ENCODE data around the gene TMEM123.

Gene TMEM123

DNA sequence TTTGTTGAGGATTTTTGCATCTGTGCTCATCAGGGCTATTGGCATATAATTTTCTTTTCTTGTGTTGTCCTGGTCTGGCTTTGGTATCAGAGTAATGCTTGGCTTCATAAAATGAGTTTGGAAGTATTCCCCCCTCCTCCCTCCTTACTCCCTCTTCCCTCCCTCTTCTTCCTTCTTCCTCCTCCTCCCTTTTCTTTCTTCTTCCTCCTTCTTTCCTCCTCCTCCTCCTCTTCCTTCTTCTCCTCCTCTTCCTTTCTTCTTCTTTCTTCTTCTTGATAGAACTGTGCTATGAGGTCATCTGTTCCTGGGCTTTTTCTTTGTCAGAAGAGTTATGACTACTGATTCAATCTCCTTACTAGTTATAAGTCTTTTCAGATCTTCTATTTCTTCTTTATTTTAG is 95.4 kb downstream of the TMEM123 start:
- no peak for DNase-seq
- TF ChIP-seq, protein P1, sequence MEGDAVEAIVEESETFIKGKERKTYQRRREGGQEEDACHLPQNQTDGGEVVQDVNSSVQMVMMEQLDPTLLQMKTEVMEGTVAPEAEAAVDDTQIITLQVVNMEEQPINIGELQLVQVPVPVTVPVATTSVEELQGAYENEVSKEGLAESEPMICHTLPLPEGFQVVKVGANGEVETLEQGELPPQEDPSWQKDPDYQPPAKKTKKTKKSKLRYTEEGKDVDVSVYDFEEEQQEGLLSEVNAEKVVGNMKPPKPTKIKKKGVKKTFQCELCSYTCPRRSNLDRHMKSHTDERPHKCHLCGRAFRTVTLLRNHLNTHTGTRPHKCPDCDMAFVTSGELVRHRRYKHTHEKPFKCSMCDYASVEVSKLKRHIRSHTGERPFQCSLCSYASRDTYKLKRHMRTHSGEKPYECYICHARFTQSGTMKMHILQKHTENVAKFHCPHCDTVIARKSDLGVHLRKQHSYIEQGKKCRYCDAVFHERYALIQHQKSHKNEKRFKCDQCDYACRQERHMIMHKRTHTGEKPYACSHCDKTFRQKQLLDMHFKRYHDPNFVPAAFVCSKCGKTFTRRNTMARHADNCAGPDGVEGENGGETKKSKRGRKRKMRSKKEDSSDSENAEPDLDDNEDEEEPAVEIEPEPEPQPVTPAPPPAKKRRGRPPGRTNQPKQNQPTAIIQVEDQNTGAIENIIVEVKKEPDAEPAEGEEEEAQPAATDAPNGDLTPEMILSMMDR (IDR thresholded peaks at IDR 0.05; ENCODE audit: low read depth, low read length), result no peak
- Histone ChIP-seq H3K36me3 (peaks cover 14% of the 10 kb centered on the region), H3K4me3 (ENCODE audit: low read depth, low read length) (no peak overlapping the region), H3K9me3 (no peaks in the 10 kb centered on the region), H3K4me1 (no peaks in the 10 kb centered on the region), H3K27me3 (no peaks in the 10 kb centered on the region)

DNA sequence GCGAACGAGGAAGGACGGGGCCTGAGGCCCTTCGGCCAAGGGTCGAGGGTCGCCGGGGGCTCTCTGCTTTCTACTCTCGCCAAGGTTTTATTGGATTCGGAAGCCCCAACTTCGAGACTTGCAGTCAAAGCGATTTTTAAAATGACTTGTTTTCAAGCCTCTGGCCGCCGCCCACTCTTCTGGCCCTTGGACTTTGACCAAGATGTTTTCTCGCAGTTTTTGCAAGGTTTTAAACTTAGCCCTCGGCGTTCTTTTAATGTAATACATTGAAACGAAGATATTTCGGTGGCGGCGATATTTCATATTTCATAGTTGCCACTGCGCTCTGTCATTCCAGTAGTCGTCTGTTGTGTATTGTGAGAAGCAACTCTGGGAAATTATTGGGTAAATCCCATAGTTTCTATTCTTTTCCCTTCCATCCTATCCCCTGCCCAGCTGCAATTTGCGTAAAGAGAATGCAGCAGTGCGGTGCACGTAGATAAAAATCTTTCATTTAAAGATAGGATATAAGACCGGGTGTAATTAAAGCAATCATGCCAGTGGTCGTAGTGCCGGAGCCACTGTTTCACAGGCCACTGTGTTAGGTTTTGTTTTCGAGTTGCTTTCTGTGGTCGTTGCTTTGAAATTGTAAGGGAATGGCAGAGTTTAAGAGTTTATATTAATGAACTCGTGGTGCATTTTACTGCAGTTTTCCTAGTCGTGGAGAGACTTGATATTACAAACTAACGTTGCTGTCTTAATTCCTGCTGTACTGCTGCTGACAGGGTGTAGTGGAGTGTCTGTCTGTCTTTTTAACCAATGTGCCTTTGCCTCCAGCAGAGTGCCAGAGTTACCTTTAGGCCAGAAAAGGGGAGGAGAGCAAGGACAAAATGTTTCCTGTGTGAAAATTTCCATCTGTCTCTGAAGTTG is 104.8 kb downstream of the TMEM123 start:
- H3K4me1 ChIP-seq, result 0 out of 2 replicates have a peak, but pooled peaks cover 3% of the 10 kb centered on the region
- H3K4me3 ChIP-seq (ENCODE audit: low read depth, low read length), result peak overlapping the region; percentile 91
- no peaks in the 10 kb centered on the region for H3K9me3 ChIP-seq
- H3K27me3 ChIP-seq, result no peaks in the 10 kb centered on the region
- TF ChIP-seq, protein P1 (IDR thresholded peaks at IDR 0.05; ENCODE audit: low read depth, low read length), result 0 out of 2 replicates have a peak, but pooled peaks have one; percentile 6
- peaks cover 10% of the 10 kb centered on the region for H3K36me3 ChIP-seq
- no peak for DNase-seq

DNA sequence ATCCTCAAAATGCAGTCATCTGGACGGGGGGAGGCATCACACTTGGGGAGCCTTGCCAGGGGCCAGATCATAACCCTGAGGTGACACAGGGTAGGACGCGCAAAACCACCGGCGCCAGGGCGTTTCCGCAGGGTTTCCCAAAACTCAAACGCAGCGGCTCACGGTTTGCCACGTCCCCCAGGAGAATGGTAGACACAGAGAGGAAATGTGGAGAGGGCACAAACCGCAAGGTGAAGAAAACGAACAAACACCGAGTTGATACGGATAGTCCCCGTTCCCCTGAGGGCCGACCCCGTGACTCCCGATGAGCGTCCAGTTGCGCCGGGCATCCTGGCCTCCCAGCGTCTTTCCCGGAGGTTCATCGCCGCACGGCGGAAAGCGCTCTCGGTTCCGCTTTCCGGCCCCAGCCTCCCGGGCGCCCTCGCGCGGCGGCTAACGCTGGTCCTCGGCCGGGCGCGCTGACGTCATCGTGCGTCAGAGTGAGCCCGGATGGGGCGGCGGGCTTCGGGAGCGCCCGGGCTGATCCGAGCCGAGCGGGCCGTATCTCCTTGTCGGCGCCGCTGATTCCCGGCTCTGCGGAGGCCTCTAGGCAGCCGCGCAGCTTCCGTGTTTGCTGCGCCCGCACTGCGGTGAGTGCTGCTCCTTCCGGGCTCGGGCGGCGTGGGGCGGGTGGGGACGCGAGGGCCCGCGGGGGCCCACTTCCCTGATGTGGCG is 105.7 kb downstream of the TMEM123 start, which contains the start of gene BIRC2:
Gene BIRC2 (plus strand): TSS at position 467 of the 714 bp plus-strand sequence. CDS start 2,641 bp downstream, outside the sequence.
- TF ChIP-seq, protein P1 (IDR thresholded peaks at IDR 0.05; ENCODE audit: low read depth, low read length), result peak; percentile 63
- Histone ChIP-seq H3K4me1 (0 out of 2 replicates have a peak, but pooled peaks cover 3% of the 10 kb centered on the region), H3K9me3 (no peaks in the 10 kb centered on the region)

DNA sequence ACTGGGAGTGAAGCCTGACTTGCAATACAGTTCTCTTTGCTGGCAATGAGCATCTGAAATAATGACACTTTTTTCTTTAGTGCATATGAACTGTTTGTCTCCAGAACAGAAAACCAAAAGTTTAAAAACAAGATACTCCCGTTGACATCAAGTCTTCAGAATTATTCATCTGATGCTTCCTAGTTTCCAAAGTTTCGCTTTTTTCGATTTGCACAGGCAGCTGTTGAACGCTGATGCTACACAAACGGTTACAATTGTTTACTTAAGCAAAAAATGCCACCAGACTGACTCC is 106.2 kb downstream of the TMEM123 start:
- TF ChIP-seq, protein P1 (IDR thresholded peaks at IDR 0.05; ENCODE audit: low read depth, low read length), result no peak
- no peak for DNase-seq

More for the DNA sequence above, 105.7 kb downstream of the TMEM123 start, which contains the start of gene BIRC2:
- H3K4me3 ChIP-seq (ENCODE audit: low read depth, low read length), result peak within 1 kb of the TSS; percentile 91
- H3K27me3 ChIP-seq, result no peaks in the 10 kb centered on the region
- DNase-seq, result peak; percentile 97
- peaks cover 6% of the 10 kb centered on the region; the same call in 1 of the 2 replicates for H3K36me3 ChIP-seq

More for the DNA sequence above, 106.2 kb downstream of the TMEM123 start:
- H3K27me3 ChIP-seq, result no peaks in the 10 kb centered on the region
- H3K36me3 ChIP-seq, result peaks cover 6% of the 10 kb centered on the region; the same call in 1 of the 2 replicates
- peak overlapping the region; percentile 91 for H3K4me3 ChIP-seq (ENCODE audit: low read depth, low read length)
- H3K4me1 ChIP-seq, result 0 out of 2 replicates have a peak, but pooled peaks cover 3% of the 10 kb centered on the region
- no peaks in the 10 kb centered on the region for H3K9me3 ChIP-seq
